ENCODE measurements around the gene FAM13B.

The FAM13B gene

DNA sequence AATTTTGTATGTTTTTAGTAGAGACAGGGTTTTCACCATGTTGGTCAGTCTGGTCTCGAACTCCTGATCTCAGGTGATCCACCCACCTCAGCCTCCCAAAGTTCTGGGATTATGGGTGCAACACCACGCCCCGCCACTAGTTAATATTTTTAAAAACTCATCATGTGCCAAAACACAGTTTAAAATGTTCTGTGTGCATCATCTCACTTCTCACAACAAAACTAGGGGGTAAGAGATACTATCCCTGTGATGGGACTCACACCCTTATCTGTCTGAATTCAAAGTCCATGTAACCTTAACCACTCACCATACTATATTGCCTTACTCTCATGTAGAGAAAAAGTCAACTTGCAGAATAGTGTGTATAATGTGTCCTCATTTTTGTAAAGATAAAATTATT lies 141.0 kb downstream of the FAM13B start:
- Histone ChIP-seq H4K20me1 (ENCODE audit: insufficient read depth, low read length, poor library complexity, severe bottlenecking) (no peaks in the 10 kb centered on the region), H3K79me2 (ENCODE audit: insufficient read depth, low read length) (peaks cover 10% of the 10 kb centered on the region), H3K36me3 (ENCODE audit: insufficient read depth, low read length) (no peaks in the 10 kb centered on the region), H3K4me3 (ENCODE audit: low read length, poor library complexity, severe bottlenecking) (no peak overlapping the region), H3K9ac (ENCODE audit: low read depth, low read length, poor library complexity, severe bottlenecking) (no peak overlapping the region), H3K4me1 (ENCODE audit: insufficient read depth, low read length, poor library complexity, severe bottlenecking) (peaks cover 21% of the 10 kb centered on the region), H3K27me3 (ENCODE audit: insufficient read depth, low read length, poor library complexity, severe bottlenecking) (no peaks in the 10 kb centered on the region), H3K9me2 (replicated peaks; ENCODE audit: low read depth, low read length) (no peaks in the 10 kb centered on the region), H2AFZ (ENCODE audit: low read length) (no peak overlapping the region), H3F3A (ENCODE audit: low read depth) (no peaks in the 10 kb centered on the region), H3K9me3 (ENCODE audit: insufficient read depth, low read depth, low read length) (no peaks in the 10 kb centered on the region), H3K4me2 (ENCODE audit: low read depth, low read length, poor library complexity, severe bottlenecking) (no peak overlapping the region)
- TF ChIP-seq EZH2phosphoT487 (IDR thresholded peaks at IDR 0.05; ENCODE audit: borderline replicate concordance) = no peak
- TF ChIP-seq, protein P1, sequence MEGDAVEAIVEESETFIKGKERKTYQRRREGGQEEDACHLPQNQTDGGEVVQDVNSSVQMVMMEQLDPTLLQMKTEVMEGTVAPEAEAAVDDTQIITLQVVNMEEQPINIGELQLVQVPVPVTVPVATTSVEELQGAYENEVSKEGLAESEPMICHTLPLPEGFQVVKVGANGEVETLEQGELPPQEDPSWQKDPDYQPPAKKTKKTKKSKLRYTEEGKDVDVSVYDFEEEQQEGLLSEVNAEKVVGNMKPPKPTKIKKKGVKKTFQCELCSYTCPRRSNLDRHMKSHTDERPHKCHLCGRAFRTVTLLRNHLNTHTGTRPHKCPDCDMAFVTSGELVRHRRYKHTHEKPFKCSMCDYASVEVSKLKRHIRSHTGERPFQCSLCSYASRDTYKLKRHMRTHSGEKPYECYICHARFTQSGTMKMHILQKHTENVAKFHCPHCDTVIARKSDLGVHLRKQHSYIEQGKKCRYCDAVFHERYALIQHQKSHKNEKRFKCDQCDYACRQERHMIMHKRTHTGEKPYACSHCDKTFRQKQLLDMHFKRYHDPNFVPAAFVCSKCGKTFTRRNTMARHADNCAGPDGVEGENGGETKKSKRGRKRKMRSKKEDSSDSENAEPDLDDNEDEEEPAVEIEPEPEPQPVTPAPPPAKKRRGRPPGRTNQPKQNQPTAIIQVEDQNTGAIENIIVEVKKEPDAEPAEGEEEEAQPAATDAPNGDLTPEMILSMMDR (conservative IDR thresholded peaks at IDR 0.05; ENCODE audit: low read length) = peak; percentile 39

DNA sequence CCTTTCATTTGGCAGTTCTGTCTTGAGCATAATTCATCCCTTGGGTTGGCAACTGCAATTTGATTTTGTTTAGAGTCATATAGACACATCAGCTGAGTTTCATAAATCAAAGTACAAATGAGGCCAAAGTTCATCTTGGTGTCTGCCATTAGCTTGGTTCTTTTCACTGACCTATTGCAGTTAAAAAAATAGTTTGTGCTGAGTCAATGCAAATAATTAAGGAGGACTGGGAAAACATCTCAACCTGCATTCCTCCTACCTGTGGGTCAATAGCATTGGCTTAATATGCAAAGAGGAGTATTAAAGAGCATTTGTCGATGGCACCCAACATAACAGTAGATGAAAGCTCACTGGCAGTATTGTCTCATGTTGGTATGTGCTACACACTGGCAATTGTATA lies 142.0 kb downstream of the FAM13B start:
- Histone ChIP-seq H3K27me3 (ENCODE audit: insufficient read depth, low read length, poor library complexity, severe bottlenecking) (no peaks in the 10 kb centered on the region), H3K9ac (ENCODE audit: low read depth, low read length, poor library complexity, severe bottlenecking) (no peak overlapping the region), H3K4me1 (ENCODE audit: insufficient read depth, low read length, poor library complexity, severe bottlenecking) (peaks cover 26% of the 10 kb centered on the region), H3K36me3 (ENCODE audit: insufficient read depth, low read length) (no peaks in the 10 kb centered on the region), H3K9me3 (ENCODE audit: insufficient read depth, low read depth, low read length) (no peaks in the 10 kb centered on the region), H3K79me2 (ENCODE audit: insufficient read depth, low read length) (peaks cover 10% of the 10 kb centered on the region), H3F3A (ENCODE audit: low read depth) (no peaks in the 10 kb centered on the region), H3K4me2 (ENCODE audit: low read depth, low read length, poor library complexity, severe bottlenecking) (no peak overlapping the region), H3K4me3 (ENCODE audit: low read length, poor library complexity, severe bottlenecking) (no peak overlapping the region), H4K20me1 (ENCODE audit: insufficient read depth, low read length, poor library complexity, severe bottlenecking) (no peaks in the 10 kb centered on the region), H3K9me2 (replicated peaks; ENCODE audit: low read depth, low read length) (no peaks in the 10 kb centered on the region), H2AFZ (ENCODE audit: low read length) (no peak overlapping the region)
- TF ChIP-seq, protein P1 (conservative IDR thresholded peaks at IDR 0.05; ENCODE audit: low read length) = no peak
- TF ChIP-seq EZH2phosphoT487 (IDR thresholded peaks at IDR 0.05; ENCODE audit: borderline replicate concordance) = no peak

DNA sequence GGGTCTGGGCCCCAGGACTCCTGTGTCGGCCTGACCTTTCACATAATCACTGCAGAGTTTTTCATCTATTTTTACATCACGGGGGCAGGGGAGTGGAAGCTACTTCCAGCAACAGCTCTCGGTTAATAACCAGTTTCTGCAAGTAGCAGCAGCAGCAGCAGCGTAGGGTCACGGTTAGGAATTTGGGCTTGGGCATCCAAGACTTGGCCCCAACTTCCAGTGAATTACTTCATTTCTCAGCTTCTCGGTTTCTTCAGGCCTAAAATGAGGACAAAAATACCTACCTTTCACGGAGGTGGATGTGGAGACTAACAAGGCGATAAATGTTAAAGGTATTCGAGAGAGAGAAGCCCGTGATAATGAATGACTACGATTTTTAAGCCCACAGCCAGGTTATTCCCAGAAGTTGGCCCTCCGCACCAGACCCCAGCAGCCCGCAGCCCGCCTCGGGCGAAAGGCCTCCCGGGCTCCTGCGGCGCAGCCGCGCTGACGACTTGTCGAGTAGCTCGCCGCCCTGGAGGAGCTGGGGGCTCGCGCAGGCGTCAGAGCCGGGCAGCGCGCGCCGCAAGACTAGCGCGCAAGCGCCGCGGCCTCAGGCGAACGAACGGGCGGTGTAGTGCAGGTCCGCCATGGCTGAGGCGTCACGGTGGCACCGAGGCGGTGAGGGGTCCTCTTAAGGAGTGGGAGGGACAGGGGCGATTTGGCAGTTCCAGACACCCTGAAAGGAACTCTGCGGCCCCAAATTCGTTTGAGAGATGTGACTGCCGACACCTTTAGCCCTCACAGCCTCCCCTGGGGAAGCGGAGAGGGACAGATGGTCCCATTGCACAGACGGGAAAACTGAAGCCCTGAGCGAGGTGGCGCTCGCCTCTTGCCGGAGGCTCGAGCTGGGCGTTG lies 143.8 kb downstream of the FAM13B start, which contains the start of gene PKD2L2:
TSS of gene PKD2L2 (plus strand) at position 595 of the 897 bp plus-strand sequence. CDS start at position 630, 35 bp downstream.
- no peaks in the 10 kb centered on the region for H3F3A ChIP-seq (ENCODE audit: low read depth)
- peaks cover 10% of the 10 kb centered on the region for H3K79me2 ChIP-seq (ENCODE audit: insufficient read depth, low read length)
- peak within 1 kb of the TSS; percentile 85 for H3K4me3 ChIP-seq (ENCODE audit: low read length, poor library complexity, severe bottlenecking)
- H3K36me3 ChIP-seq (ENCODE audit: insufficient read depth, low read length) = no peaks in the 10 kb centered on the region
- peak within 1 kb of the TSS; percentile 89 for H3K9ac ChIP-seq (ENCODE audit: low read depth, low read length, poor library complexity, severe bottlenecking)
- H3K9me3 ChIP-seq (ENCODE audit: insufficient read depth, low read depth, low read length) = no peaks in the 10 kb centered on the region
- H4K20me1 ChIP-seq (ENCODE audit: insufficient read depth, low read length, poor library complexity, severe bottlenecking) = no peaks in the 10 kb centered on the region
- H3K9me2 ChIP-seq (replicated peaks; ENCODE audit: low read depth, low read length) = no peaks in the 10 kb centered on the region
- H3K27me3 ChIP-seq (ENCODE audit: insufficient read depth, low read length, poor library complexity, severe bottlenecking) = no peaks in the 10 kb centered on the region
- peaks cover 26% of the 10 kb centered on the region for H3K4me1 ChIP-seq (ENCODE audit: insufficient read depth, low read length, poor library complexity, severe bottlenecking)
- H2AFZ ChIP-seq (ENCODE audit: low read length) = peak within 1 kb of the TSS; percentile 90
- TF ChIP-seq, protein P1 (conservative IDR thresholded peaks at IDR 0.05; ENCODE audit: low read length) = no peak
- no peak for TF ChIP-seq EZH2phosphoT487 (IDR thresholded peaks at IDR 0.05; ENCODE audit: borderline replicate concordance)
- peak within 1 kb of the TSS; percentile 89 for H3K4me2 ChIP-seq (ENCODE audit: low read depth, low read length, poor library complexity, severe bottlenecking)

All from Loucy (cell line).